H1 (cell line): Measurements from ENCODE around the gene UVRAG. TPM values are rescaled to one million over a fixed set of nuclear protein-coding genes. Genes with fewer than 3 reads are reported as not detected.

Experiments used
- CTCF ChIA-PET: fragments of 300-600 bp; sonication (Branson Sonifier 250); formaldehyde crosslinking; loops from one replicate; lab custom pipeline; 2021; ENCODE audit not compliant: partially characterized antibody; lab: Charles Lee
- POLR2A ChIA-PET: fragments of 300-600 bp; sonication (Branson Sonifier 250); formaldehyde crosslinking; loops from one replicate; lab custom pipeline; 2021; ENCODE audit warnings: inconsistent platforms; ENCODE audit not compliant: partially characterized antibody; lab: Charles Lee
- DNase-seq, 2 experiments: peaks; one replicate each; pipeline versions ENCODE4 v3.0.0 to v3.0.0-alpha.2; 2010 to 2022; ENCODE audit warnings: low spot score in 2 of 2, low read depth in 1 of 2, mixed read lengths in 1 of 2
- FAIRE-seq: peaks from 2 replicates; lab custom pipeline; 2011; peaks lifted over from hg19 to GRCh38; lab: Jason Lieb, UNC
- H2AFZ ChIP-seq: 2 replicates; pipeline ENCODE4 v1.8.1; 2012; ENCODE audit warnings: low read length, inconsistent platforms
- H2AK5ac ChIP-seq: 2 replicates; pipeline ENCODE4 v1.6.1; 2013; ENCODE audit warnings: low read depth, low read length
- H2BK120ac ChIP-seq: replicated peaks from 2 replicates; pipeline ENCODE3; 2013; ENCODE audit warnings: low read depth, low read length, inconsistent platforms
- H2BK12ac ChIP-seq: 2 replicates; pipeline ENCODE4 v1.6.1; 2013; ENCODE audit warnings: low read depth, low read length
- H2BK15ac ChIP-seq: 2 replicates; pipeline ENCODE4 v1.6.1; 2013; ENCODE audit warnings: low read length
- H2BK20ac ChIP-seq: 2 replicates; pipeline ENCODE4 v1.6.1; 2013; ENCODE audit warnings: low read length
- H2BK5ac ChIP-seq: 2 replicates; pipeline ENCODE4 v1.6.1; 2013; ENCODE audit warnings: low read depth, low read length
- H3K14ac ChIP-seq: 2 replicates; pipeline ENCODE4 v1.6.1; 2013; ENCODE audit warnings: inconsistent platforms; ENCODE audit not compliant: insufficient read length
- H3K18ac ChIP-seq: 2 replicates; pipeline ENCODE4 v1.6.1; 2013; ENCODE audit warnings: low read length; ENCODE audit errors: extremely low read depth
- H3K23ac ChIP-seq: 2 replicates; pipeline ENCODE4 v1.6.1; 2013; ENCODE audit warnings: inconsistent platforms; ENCODE audit not compliant: insufficient read length
- H3K23me2 ChIP-seq: 2 replicates; pipeline ENCODE4 v1.6.1; 2013; ENCODE audit warnings: low read depth, low read length
- H3K27ac ChIP-seq: 2 replicates; pipeline ENCODE4 v1.6.1; 2011; ENCODE audit warnings: low read depth, low read length, inconsistent platforms
- H3K27me3 ChIP-seq, 4 experiments: replicated peaks in 1 of 4; 1 replicate in 1 of 4; 2 replicates in 3 of 4; pipeline versions ENCODE4 v1.6.1 to v1.8.1; 2011 to 2013; ENCODE audit warnings: low read length in 3 of 4, mild to moderate bottlenecking in 3 of 4, inconsistent platforms in 2 of 4, mixed read lengths in 2 of 4, moderate library complexity in 1 of 4; ENCODE audit not compliant: control insufficient read depth in 3 of 4, insufficient read depth in 3 of 4; ENCODE audit errors: extremely low read depth in 1 of 4
- H3K36me3 ChIP-seq, 4 experiments: 2 replicates each; pipeline versions ENCODE4 v1.6.1 to v1.8.1; 2011 to 2013; ENCODE audit warnings: mild to moderate bottlenecking in 4 of 4, low read length in 3 of 4, moderate library complexity in 2 of 4, control low read depth in 1 of 4, inconsistent platforms in 1 of 4; ENCODE audit not compliant: insufficient read depth in 4 of 4, control insufficient read depth in 2 of 4
- H3K4ac ChIP-seq: replicated peaks from 2 replicates; pipeline ENCODE3; 2013; ENCODE audit warnings: low read length, low read depth, mixed read lengths, inconsistent platforms; ENCODE audit not compliant: insufficient read length
- H3K4me1 ChIP-seq, 4 experiments: replicated peaks in 1 of 4; 1 replicate in 1 of 4; 2 replicates in 3 of 4; pipeline versions ENCODE4 v1.6.1 to v1.8.1; 2011 to 2013; ENCODE audit warnings: low read length in 3 of 4, inconsistent platforms in 2 of 4, mixed read lengths in 1 of 4; ENCODE audit not compliant: insufficient read depth in 4 of 4, control insufficient read depth in 3 of 4
- H3K4me2 ChIP-seq, 2 experiments: 2 replicates each; pipeline versions ENCODE4 v1.6.1 to v1.8.1; 2011 to 2013; ENCODE audit warnings: low read depth in 2 of 2, low read length in 2 of 2, control low read depth in 1 of 2, inconsistent platforms in 1 of 2, mild to moderate bottlenecking in 1 of 2; ENCODE audit not compliant: insufficient read depth in 1 of 2
- H3K4me3 ChIP-seq, 4 experiments: fragments of 200-600, 300-600 bp in 1 of 4; sonication (generic), shearing (Covaris generic), sonication (Bioruptor Twin) in 1 of 4; 2 replicates each; pipeline versions ENCODE4 v1.5.1 to v1.8.1; 2011 to 2016; ENCODE audit warnings: low read length in 4 of 4, low read depth in 3 of 4, control low read depth in 2 of 4, inconsistent platforms in 2 of 4, mild to moderate bottlenecking in 2 of 4, mixed read lengths in 1 of 4, moderate library complexity in 1 of 4; ENCODE audit not compliant: insufficient read depth in 2 of 4; ENCODE audit errors: extremely low read depth in 1 of 4
- H3K56ac ChIP-seq: replicated peaks from 2 replicates; pipeline ENCODE3; 2013; ENCODE audit warnings: low read depth, mild to moderate bottlenecking, mixed read lengths, low read length, inconsistent platforms; ENCODE audit not compliant: insufficient read length
- H3K79me1 ChIP-seq: 2 replicates; pipeline ENCODE4 v1.6.1; 2013; ENCODE audit warnings: low read depth, low read length, control low read depth
- H3K79me2 ChIP-seq, 2 experiments: 2 replicates each; pipeline versions ENCODE4 v1.6.1 to v1.8.1; 2012 to 2013; ENCODE audit warnings: low read length in 2 of 2, mild to moderate bottlenecking in 2 of 2, inconsistent platforms in 1 of 2; ENCODE audit not compliant: insufficient read depth in 2 of 2, control insufficient read depth in 1 of 2
- H3K9ac ChIP-seq, 4 experiments: replicated peaks in 1 of 4; 1 replicate in 1 of 4; 2 replicates in 3 of 4; pipeline versions ENCODE4 v1.6.1 to v1.8.1; 2011 to 2013; ENCODE audit warnings: low read depth in 3 of 4, low read length in 3 of 4, control low read depth in 2 of 4, mild to moderate bottlenecking in 2 of 4, moderate library complexity in 2 of 4, inconsistent platforms in 1 of 4; ENCODE audit errors: extremely low read depth in 1 of 4
- H3K9me3 ChIP-seq, 2 experiments: 2 replicates each; pipeline versions ENCODE4 v1.6.1 to v1.8.1; 2012 to 2013; ENCODE audit warnings: mild to moderate bottlenecking in 2 of 2, moderate library complexity in 2 of 2, control low read depth in 1 of 2, inconsistent platforms in 1 of 2, low read depth in 1 of 2, low read length in 1 of 2, mixed read lengths in 1 of 2; ENCODE audit not compliant: insufficient read depth in 2 of 2
- H4K20me1 ChIP-seq, 2 experiments: replicated peaks in 1 of 2; 2 replicates each; pipeline versions ENCODE3 to v1.8.1; 2011 to 2013; ENCODE audit warnings: inconsistent platforms in 2 of 2, low read length in 2 of 2, mild to moderate bottlenecking in 1 of 2; ENCODE audit not compliant: insufficient read depth in 2 of 2, control insufficient read depth in 1 of 2
- H4K5ac ChIP-seq: 2 replicates; pipeline ENCODE4 v1.6.1; 2013; ENCODE audit warnings: low read length, low read depth, mixed read lengths, inconsistent platforms; ENCODE audit not compliant: insufficient read length
- H4K8ac ChIP-seq: 2 replicates; pipeline ENCODE4 v1.8.0; 2013; ENCODE audit warnings: mild to moderate bottlenecking, moderate library complexity, low read length, inconsistent platforms; ENCODE audit not compliant: insufficient read depth; ENCODE audit errors: extremely low read depth
- H4K91ac ChIP-seq: replicated peaks from 2 replicates; pipeline ENCODE3; 2013; ENCODE audit warnings: low read length, mixed read lengths, inconsistent platforms; ENCODE audit not compliant: insufficient read length
- EZH2 ChIP-seq: fragments of 200-600 bp; sonication (generic); IDR thresholded peaks from 2 replicates; pipeline ENCODE4 v1.7.1; 2012; ENCODE audit warnings: low read depth, mild to moderate bottlenecking, moderate library complexity, low read length, inconsistent platforms; ENCODE audit not compliant: severe bottlenecking
- GABPA ChIP-seq: IDR thresholded peaks from 2 replicates; pipeline ENCODE4 v1.6.1; 2011; ENCODE audit warnings: mild to moderate bottlenecking, low read length, moderate library complexity, borderline replicate concordance; ENCODE audit not compliant: insufficient read depth
- JUND ChIP-seq: IDR thresholded peaks from 2 replicates; pipeline ENCODE4 v1.6.1; 2011; ENCODE audit warnings: mild to moderate bottlenecking, improper control_type of control experiment, low read length
- NANOG ChIP-seq: IDR thresholded peaks from 2 replicates; pipeline ENCODE4 v1.6.1; 2011; ENCODE audit warnings: low read length, low read depth, mild to moderate bottlenecking, inconsistent platforms; ENCODE audit not compliant: insufficient read depth, poor library complexity, severe bottlenecking
- SUZ12 ChIP-seq: fragments of 200-600 bp; sonication (generic); IDR thresholded peaks from 2 replicates; pipeline ENCODE4 v1.6.1; 2012; ENCODE audit warnings: mild to moderate bottlenecking, inconsistent platforms, low read length, moderate library complexity, mixed read lengths
- TAF1 ChIP-seq: IDR thresholded peaks from 2 replicates; pipeline ENCODE4 v1.6.1; 2011; ENCODE audit warnings: mild to moderate bottlenecking, low read depth, low read length
- WGBS, 2 experiments: shearing (Covaris generic) in 1 of 2; methylation state at CpG; one replicate each; pipeline versions ENCODE4 v1.1.6 to v1.1.7; 2013 to 2015; ENCODE audit warnings: low lambda C conversion rate in 2 of 2, mixed read lengths in 2 of 2, inconsistent platforms in 1 of 2, low coverage in 1 of 2, missing lambda C conversion rate in 1 of 2; ENCODE audit not compliant: insufficient replicate concordance in 2 of 2, insufficient coverage in 1 of 2, insufficient read length in 1 of 2; ENCODE audit errors: extremely low coverage in 1 of 2, missing lambda C conversion rate in 1 of 2; 5-methylcytosine and 5-hydroxymethylcytosine counted together
- polyA plus RNA-seq, 7 experiments: library from polyadenylated mRNA; depleted of rRNA in 3 of 7; stranded (reverse) in 5 of 7; unstranded in 2 of 7; fragments of >200 nt in 5 of 7; fragments of 200-250 nt in 2 of 7; gene quantifications; 1 replicate in 5 of 7; 2 replicates in 1 of 7; 4 replicates in 1 of 7; pipeline versions ENCODE4 v1.2.1 to v1.2.3, GENCODE V29; 2011 to 2013; ENCODE audit warnings: missing spikeins in 2 of 7, mixed read lengths in 2 of 7
- total RNA-seq: library from RNA; stranded (reverse); fragmentation: NEBNext Ultra II Directional; extraction: Animal tissue kit (Norgen Biotek cat#: 25700); gene quantifications from 2 replicates; pipeline ENCODE4 v1.2.1, GENCODE V29; 2021

UVRAG gene
- total and polyA plus RNA-seq, 2 of the 8 experiments (the other 6 are each of a cell fraction or from before 2014, with no cell fraction given) = 5.5 to 14.7 TPM

- TF ChIP-seq TAF1 = no peak
- TF ChIP-seq GABPA = no peak
- TF ChIP-seq SUZ12 = no peak
- no peak for TF ChIP-seq EZH2
- no peak for TF ChIP-seq NANOG
- TF ChIP-seq JUND = no peak
- H3K27me3 ChIP-seq = no peaks in the 10 kb centered on the region
- no peak overlapping the region for H3K18ac ChIP-seq
- H4K20me1 ChIP-seq = no peaks in the 10 kb centered on the region
- peaks cover 0 to 4% of the 10 kb centered on the region in 2 experiments; a peak in 1 of 4 replicates for H3K79me2 ChIP-seq
- DNase-seq (no peak), FAIRE-seq (no peak)
- no peak overlapping the region for H3K27ac ChIP-seq
- no peak overlapping the region for H3K56ac ChIP-seq
- no peak overlapping the region for H3K23ac ChIP-seq
- H4K5ac ChIP-seq = no peak overlapping the region
- H3K4me1 ChIP-seq = no peaks in the 10 kb centered on the region; a peak in 1 of 7 replicates
- H3K14ac ChIP-seq = no peak overlapping the region
- no peaks in the 10 kb centered on the region; a peak in 1 of 8 replicates for H3K36me3 ChIP-seq
- no peak overlapping the region for H3K4ac ChIP-seq
- no peak overlapping the region for H2BK20ac ChIP-seq
- H2AK5ac ChIP-seq = no peak overlapping the region
- no peak overlapping the region for H2BK12ac ChIP-seq
- no peaks in the 10 kb centered on the region for H3K79me1 ChIP-seq
- H4K91ac ChIP-seq = no peak overlapping the region
- ChIA-PET CTCF (interaction anchor here (0.7 to 2.9 kb wide), 3 partner anchors 12 to 52 kb away, joined by 3 to 9 read pairs (median 3); no protein-coding TSS in a partner anchor), POLR2A (no interaction called here)
- 92% methylated on average over 6 of the region's 6 CpGs; no CpG with 5 or more reads in 1 of the 2 experiments for WGBS, 2 experiments
- no peak overlapping the region for H4K8ac ChIP-seq
- H2BK15ac ChIP-seq = no peak overlapping the region
- H2BK120ac ChIP-seq = no peak overlapping the region
- H3K4me3 ChIP-seq = no peak overlapping the region
- H3K9ac ChIP-seq = no peak overlapping the region
- H3K9me3 ChIP-seq = no peaks in the 10 kb centered on the region
- no peaks in the 10 kb centered on the region for H3K23me2 ChIP-seq
- H2AFZ ChIP-seq = no peak overlapping the region
- H3K4me2 ChIP-seq = no peak overlapping the region
- H2BK5ac ChIP-seq = no peak overlapping the region
Observed at GRCh38 chr11:75855206-75855605, 40.2 kb downstream of the UVRAG start.
